Measurements from ENCODE around the gene SREBF1. TPM values are rescaled to one million over a fixed set of nuclear protein-coding genes. Genes with fewer than 3 reads are reported as not detected.

Gene SREBF1
- total and polyA plus RNA-seq, 12 donors = 9.0 to 61.2 (median 20.1) TPM

DNA sequence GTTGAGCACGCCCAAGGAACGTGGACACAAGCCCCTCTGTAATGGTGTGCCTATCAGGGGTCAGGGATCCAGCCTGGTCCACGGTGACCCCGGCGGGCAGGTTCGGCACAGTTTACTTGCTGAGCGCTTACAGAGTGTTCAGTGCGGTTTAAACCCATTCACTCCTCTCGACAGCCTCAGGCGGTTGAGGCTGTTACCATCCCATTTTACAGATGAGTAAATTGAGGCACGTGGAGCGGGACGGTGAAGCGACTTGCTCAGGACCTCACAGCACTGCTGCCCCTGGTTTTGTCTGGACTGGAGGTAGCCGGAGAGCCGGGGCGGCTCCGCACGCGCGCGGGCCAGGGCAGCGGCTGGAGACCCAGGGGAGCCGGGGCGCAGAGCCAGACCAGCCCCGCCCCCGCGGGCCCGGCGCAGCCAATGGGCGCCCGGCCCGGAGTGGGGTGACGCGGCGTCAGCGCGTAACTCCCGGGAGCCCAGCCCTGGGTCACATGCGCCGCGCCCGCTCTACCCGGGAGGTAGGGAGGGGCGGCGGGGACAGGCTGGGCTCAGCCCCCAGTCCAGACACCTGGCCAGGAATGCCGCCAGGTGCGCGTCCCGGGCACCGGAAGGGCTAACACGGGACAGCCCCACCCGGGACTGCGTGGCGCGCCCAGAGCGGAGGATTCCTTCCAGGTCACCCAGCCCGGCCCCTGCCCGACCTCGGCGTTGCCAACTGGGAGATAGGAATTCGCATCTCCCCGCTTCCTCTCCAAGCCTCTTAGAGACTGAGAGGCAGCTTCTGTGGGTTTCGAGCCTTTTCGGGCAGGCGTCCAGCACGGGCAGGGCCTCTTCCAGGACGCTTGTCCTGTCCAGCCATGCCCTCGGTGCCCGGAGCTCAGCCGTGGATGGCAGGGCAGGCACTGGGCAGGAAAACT is 3.3 kb upstream of the SREBF1 start:
- H3K4me3 ChIP-seq = peak overlapping the region in 9 of 10 donors; percentile 32 to 70 (median 57)
- TF ChIP-seq, protein P1, sequence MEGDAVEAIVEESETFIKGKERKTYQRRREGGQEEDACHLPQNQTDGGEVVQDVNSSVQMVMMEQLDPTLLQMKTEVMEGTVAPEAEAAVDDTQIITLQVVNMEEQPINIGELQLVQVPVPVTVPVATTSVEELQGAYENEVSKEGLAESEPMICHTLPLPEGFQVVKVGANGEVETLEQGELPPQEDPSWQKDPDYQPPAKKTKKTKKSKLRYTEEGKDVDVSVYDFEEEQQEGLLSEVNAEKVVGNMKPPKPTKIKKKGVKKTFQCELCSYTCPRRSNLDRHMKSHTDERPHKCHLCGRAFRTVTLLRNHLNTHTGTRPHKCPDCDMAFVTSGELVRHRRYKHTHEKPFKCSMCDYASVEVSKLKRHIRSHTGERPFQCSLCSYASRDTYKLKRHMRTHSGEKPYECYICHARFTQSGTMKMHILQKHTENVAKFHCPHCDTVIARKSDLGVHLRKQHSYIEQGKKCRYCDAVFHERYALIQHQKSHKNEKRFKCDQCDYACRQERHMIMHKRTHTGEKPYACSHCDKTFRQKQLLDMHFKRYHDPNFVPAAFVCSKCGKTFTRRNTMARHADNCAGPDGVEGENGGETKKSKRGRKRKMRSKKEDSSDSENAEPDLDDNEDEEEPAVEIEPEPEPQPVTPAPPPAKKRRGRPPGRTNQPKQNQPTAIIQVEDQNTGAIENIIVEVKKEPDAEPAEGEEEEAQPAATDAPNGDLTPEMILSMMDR (IDR thresholded peaks at IDR 0.05) = no peak
- ATAC-seq (peak; percentile 54 to 76 (median 70)), DNase-seq (peak; percentile 86 to 89)
- WGBS, 2 donors = 3 to 4% methylated on average over 71 of the region's 71 CpGs
- no peaks in the 10 kb centered on the region for H3K9me3 ChIP-seq
- intact Hi-C loops (cut with DNase I) = no loop called here
- no peaks in the 10 kb centered on the region for H3K36me3 ChIP-seq
- no peaks in the 10 kb centered on the region for H3K27me3 ChIP-seq
- H3K4me1 ChIP-seq = peaks cover 46 to 78% (median 69%) of the 10 kb centered on the region in 9 donors
- peak overlapping the region; percentile 90 to 100 (median 98) for H3K27ac ChIP-seq

DNA sequence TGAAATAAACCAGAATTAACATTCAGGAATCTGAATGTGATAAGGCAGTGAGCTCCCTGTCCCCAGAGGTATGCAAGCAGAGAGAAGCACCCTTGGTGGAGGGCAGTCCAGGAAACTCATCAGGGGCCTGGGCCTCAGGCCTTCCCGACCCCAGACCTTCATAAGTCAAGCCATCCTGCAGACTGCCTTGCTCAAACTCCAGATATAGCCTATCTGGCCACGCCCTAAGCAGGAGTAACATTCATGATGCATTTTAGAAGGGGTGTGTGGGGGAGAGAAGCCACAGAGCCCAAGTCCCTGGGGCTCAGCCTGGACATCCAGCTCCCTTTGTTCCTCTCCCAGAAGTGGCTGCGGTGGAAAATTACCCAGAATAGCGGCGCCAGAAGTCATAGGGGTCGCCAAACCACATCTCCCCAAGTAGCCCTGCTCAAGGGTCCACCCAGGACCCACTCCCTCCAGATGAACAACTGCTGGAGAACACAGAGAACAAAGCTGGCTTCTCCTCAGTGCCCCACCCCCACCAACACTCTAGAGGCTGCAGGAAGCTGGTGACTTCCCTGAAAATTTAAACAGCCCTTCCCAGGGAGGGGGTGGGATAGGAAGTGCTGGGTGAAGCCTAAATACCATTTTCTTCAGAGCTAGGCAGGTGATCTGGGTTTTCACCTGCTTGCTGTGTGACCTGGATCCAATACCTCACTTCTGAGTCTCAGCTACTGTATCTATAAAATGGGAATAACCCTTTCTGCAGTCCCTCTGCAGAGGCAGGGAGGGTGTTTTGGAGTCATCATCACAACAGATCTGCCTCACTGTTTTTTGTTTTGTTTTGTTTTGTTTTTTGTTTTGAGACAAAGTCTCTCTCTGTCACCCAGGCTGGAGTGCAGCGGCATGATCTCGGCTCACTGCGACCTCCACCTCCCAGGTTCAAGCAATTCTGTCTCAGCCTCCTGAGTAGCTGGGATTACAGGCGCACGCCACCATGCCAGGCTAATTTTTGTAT is 1.5 kb upstream of the SREBF1 start:
- peak overlapping the region; percentile 90 to 100 (median 98) for H3K27ac ChIP-seq
- intact Hi-C loops (cut with DNase I) = no loop called here
- TF ChIP-seq, protein P1 (IDR thresholded peaks at IDR 0.05) = no peak

DNA sequence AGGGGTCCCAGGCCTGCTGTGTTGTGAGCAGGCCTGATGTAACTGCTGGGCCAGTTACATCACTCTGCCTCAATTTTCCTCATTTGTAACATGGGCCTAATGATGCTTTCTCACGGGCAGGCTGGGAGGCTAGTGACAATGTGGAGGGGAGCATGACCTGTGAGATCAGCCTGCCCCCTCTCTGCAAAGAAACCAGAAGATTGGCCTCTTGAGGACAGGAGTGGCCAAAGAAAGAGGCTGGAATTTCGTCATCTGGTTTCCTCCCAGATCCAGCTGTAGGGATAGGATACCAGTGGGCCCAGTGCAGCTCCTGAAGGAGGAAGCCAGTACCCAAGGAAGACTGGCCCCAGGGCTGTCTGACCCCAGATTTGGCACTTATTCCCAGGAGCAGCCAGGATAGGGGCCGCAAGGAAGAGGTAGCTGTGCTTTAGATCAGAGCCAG is 615 bp upstream of the SREBF1 start:
- H3K36me3 ChIP-seq = no peaks in the 10 kb centered on the region
- peak in 7 of 8 donors; percentile 3 to 36 (median 18) for ATAC-seq
- H3K9me3 ChIP-seq = no peaks in the 10 kb centered on the region
- WGBS, 2 donors = 26 to 39% methylated on average over 3 of the region's 3 CpGs
- intact Hi-C loops (cut with DNase I) = no loop called here
- peak in 1 of 2 donors; percentile 83 for DNase-seq
- H3K27me3 ChIP-seq = no peaks in the 10 kb centered on the region
- TF ChIP-seq, protein P1 (IDR thresholded peaks at IDR 0.05) = peak in 3 of 9 donors; percentile 21 to 39 (median 30)
- peak overlapping the region; percentile 90 to 100 (median 98) for H3K27ac ChIP-seq
- peak overlapping the region in 8 of 10 donors; percentile 50 to 96 (median 84) for H3K4me3 ChIP-seq
- peaks cover 46 to 92% (median 75%) of the 10 kb centered on the region in 9 donors for H3K4me1 ChIP-seq

More for the DNA sequence above, 1.5 kb upstream of the SREBF1 start:
- ATAC-seq = peak in 3 of 8 donors; percentile 10 to 34 (median 23)
- DNase-seq = peak; percentile 52 to 89
- 50 to 59% methylated on average over 11 of the region's 11 CpGs for WGBS, 2 donors
- H3K36me3 ChIP-seq = no peaks in the 10 kb centered on the region
- H3K4me3 ChIP-seq = peak overlapping the region in 5 of 10 donors; percentile 0 to 88 (median 10)
- H3K4me1 ChIP-seq = peaks cover 46 to 93% (median 80%) of the 10 kb centered on the region in 9 donors
- H3K9me3 ChIP-seq = no peaks in the 10 kb centered on the region
- no peaks in the 10 kb centered on the region for H3K27me3 ChIP-seq

Measured in heart right ventricle (tissue), 16 donors.